Esophagus mucosa (tissue), 1 donor: Measurements from ENCODE around the gene SNX10. TPM values are rescaled to one million over a fixed set of nuclear protein-coding genes. Genes with fewer than 3 reads are reported as not detected.
A peak's percentile ranks its signal among the peaks of the same experiment; 100 is the strongest.

Experiments
- ATAC-seq: fragments of 200-7000 bp; cut with Tn5 transposase; one replicate; pipeline ENCODE4 v1.9.1; 2020
- total RNA-seq: library from RNA; stranded (reverse); gene quantifications from one replicate; pipeline ENCODE4 v1.2.4, GENCODE V29; 2023
- donor health status: DM: yes; HTN: yes; CAD: no.

The SNX10 gene
- total RNA-seq, 1 donor from 2014 or later: 2.1 TPM

DNA sequence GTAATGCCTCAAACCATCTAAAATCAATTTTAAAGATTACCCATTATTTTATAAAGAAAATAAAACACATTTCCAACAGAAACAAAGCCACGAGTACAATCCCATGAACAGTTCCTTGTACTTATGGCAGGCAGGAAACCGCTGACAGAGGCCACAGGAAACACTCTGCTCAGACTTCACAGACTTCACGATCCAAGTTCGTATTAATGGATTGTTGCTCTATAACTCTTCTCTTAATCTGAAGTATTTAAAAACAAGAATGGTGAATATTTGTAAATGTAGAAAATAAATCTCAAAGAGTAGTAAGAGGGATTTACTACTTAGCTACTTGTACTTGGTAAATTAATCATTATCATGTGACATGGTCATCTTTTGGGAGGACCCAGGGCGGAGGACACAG lies 78.3 kb downstream of the SNX10 start:
- no peak for ATAC-seq

DNA sequence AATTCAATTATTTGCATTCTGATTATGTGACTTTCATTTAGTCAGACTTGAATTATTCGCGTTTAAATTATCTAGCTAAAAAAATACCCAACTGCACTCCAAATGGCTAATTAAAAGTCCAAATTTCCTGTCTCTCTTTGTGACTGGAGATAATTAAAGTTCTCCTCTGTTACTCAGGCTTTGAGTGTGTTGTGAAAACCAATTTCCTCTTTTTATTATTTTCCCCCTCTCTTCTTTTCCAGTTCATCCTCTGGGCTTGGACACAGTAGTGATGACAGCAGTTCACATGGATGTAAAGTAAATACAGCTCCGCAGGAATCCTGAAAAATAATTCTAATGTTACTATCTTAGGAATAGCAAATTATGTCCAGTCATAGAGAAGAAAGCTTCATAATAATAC lies 80.6 kb downstream of the SNX10 start:
- no peak for ATAC-seq

DNA sequence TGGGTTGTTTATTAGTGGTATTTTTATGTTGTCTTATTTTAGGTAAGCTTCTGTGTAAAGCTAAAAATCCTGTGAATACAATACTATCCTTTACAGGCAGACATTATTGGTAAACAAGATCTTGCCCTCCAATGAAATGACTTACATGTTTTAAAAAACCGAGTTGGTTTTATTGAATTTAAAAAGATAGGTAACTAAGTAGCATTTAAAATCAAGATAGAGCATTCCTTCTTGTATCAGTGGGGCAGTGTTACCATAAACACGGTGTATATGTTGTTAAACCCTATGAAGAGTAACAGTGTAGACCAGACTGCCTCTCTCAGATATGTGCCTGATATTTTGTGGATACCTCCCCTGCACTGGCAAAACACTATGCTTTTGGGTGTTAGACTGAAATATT lies 81.0 kb downstream of the SNX10 start:
- ATAC-seq: no peak

DNA sequence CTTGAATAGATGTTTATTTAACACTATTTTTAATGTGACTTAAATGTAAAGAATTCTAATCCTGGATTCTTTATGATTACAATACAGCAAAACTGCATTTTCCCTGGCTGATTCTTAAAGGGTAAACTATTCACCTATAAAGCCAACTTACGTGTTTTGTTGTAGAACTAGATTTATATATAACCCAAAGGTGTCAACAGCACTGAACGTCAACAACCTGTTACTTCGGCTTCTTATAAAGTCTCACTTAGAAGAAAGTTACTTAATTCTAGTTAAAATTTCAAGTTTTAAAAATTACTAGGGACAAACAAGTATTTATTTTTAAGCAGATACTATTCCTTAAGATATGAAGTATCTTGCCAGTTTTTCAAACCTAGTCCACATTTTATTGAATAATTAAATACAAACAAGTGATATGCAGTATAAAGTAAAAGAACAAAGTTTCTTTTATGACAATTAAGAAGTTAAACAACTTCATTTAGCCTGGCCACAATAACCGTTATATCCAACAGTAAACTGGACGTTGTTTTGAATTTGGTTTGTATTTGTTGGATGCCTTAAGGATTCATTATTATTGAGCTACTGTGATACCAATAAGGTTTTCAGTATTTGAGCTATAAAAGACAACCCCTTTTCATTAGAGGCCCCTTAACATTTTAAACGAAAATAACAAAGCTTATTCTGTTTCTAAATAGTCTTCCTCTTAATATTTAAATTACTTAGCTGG lies 83.1 kb downstream of the SNX10 start:
- ATAC-seq: no peak

DNA sequence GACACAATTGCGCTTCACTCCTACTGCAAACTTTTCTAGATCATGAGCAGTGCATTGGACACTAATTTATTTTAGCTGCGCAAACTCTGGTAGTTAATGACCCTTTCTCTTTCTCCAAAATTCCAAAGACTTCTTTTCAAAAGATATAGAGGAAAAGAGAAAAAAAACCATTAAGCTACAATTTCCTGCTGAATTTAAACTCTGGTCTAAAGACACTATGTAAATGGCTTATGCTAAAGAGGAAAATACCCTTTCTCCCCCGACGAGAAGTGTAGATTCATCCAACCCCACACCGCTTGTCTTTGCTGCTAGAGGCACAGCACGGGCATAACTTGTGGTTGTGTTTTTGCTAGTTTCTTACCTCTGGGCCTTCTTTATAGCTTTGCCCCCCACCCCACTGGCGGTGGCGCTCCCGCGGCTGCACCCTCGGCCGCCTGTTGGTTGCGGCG lies 84.1 kb downstream of the SNX10 start:
- ATAC-seq: no peak

DNA sequence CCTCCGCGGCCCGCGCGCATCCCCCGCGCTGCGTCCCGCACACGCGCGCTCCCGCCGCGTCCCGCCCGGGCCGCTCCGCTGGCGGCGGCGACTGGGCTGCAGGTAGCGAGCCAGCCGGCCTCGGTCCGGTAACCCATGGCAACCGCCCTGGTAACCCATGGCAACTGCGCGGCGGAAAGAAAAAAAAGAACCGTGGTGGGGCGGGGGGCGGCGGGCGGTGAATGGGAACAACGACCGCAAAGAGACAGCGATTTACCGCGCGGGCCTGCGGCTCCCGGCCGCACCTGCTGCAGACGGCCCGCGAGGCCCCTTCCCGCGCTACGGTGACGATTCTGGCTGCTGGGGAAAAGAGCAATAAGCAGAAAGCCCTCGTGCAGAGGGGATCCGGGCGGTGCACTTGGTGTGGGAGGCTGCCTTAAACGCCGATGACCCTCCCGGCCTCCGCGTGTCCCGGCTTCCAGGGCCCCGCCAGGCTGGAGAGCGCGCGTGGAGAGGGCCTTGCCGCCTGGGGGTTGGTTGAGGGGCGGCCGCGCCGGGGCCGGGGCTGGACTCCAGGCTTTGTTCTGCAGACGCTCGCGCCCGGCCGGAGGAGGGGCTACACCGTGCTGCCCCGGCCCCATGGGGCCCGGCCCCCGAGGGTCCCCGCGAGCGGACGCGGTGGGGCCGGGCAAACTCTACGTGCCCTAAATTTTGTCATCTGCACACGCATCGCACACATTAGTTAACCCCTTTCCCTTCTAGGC lies 84.7 kb downstream of the SNX10 start:
- ATAC-seq: peak; percentile 63

DNA sequence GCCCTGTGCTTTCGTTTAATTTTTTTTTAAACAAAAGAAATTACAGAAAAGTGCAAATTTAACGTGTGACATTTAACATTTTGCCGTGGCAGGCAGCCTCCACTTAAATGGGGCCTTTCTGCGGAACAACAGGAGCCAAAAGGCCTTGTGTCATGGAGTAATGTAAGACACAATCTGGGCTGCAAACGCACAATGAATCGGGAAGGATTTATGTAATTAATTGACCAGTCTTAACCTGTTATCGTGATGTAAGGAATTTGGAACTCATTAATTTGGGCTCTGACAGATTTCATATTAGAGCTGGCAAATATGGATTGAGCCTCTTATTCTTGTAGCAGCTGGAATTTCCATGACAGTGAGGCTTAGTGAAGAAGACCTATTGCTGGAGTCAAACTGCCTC lies 86.4 kb downstream of the SNX10 start:
- no peak for ATAC-seq

DNA sequence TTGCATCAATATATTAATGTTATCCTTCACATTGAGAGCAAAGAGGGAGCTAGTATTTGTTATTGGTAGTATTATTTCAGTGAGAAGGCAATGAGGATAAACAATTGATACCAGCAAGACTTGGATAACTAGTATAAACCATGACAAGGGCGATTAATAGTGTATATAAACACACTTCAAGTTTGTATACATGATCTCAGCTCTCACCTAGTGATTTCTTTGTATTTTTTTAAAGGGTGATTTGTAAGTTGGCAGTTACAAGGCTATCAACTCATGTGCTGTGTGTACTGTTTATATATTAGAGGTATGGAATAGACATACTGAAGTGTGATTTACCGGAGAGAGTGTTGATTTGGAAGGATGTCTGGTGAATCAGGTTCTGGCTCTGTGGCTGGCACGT lies 88.0 kb downstream of the SNX10 start:
- no peak for ATAC-seq

DNA sequence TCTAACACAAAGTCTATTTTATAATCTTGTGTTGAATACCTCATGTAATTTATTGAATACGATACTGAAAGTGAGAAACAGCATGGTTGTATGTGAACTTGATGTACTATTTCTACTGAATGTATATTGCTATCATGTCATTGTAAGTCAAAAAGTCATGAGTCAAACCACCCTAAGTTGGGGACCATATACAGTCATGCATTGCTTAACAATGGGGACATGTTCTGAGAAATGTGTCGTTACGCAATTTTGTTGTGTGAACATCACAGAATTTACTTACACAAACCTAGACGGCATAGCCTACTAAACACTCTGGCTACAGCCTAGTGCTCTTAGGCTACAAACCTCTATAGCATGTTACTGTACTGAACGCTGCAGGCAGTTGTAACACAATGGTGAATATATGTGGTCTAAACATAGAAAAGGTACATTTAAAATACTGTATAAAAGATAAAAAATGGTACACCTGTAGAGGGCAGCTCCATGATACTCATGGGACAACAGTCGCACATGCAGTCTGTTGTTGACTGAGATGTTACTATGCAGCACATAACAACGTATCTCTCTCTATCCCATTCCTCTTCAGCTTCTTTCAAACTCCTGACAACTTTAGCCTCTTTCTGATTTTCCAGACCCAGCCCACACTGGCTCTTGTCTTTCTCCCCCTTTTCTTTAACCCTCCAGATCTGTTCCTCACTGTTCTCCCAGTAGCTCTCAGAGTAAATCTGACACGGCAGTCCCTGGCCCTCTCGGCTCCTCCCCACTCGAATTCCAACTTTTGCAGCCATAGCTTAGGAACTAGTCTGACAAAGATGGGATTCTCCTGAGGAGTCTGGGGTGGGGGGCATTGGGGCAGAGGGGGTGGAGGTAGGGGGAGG lies 90.1 kb downstream of the SNX10 start:
- no peak for ATAC-seq

DNA sequence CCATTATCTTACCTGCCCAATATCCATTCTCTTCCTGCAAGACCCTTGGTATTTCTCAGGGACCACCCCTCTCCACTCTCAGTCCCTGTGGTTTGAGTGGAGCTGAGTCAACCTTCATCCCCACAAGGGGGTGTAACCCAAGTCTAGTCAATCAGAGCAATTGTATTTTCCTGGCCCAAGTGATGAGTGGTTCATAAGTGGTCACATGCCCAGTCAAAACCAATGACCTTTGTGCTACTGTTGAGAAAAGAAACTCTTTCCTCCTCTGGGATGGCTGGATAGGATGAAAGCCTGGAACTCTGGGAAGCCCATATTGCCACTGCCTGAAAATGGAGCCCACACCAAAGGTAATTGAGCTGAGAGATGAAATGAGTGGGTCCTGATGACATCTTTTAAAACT lies 93.6 kb downstream of the SNX10 start:
- ATAC-seq: no peak

DNA sequence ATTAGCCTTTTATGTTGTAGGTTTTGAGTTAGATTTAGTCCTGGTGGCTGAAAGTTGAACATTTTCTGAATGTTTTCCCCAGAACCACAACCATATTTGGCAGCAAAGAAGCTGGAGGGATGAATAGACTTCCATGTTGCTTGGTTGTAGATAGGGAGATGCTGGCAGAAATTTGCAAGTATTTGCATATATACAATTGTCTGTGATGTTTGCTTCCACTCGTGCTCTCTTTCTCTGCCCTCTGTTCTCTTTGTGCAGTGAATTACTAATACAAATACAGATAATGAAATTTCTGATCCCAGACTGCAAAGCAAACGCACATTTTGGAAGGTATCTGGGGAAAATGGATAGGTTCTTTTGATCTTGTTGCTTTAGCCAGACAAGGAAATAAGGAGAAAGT lies 96.1 kb downstream of the SNX10 start:
- ATAC-seq: no peak

DNA sequence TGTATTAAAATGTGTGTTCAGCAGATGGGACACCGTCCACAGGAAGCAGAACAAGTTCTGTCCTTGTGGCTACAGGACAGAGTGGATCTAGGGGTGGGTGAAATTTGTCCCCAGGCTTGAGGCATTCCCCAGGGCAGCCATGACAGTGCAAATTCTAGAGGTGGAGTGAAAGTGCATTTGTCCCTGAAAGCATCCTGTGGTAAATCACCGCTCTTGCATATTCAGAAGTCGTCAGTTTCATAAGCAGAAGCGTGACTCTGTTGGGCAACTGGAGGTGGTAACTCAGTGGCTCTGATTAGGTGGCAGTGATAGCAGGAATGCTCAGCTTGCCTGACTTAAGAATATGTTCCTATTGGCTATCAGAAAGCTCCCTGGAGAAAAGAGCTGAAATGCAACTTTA lies 96.6 kb downstream of the SNX10 start:
- no peak for ATAC-seq

DNA sequence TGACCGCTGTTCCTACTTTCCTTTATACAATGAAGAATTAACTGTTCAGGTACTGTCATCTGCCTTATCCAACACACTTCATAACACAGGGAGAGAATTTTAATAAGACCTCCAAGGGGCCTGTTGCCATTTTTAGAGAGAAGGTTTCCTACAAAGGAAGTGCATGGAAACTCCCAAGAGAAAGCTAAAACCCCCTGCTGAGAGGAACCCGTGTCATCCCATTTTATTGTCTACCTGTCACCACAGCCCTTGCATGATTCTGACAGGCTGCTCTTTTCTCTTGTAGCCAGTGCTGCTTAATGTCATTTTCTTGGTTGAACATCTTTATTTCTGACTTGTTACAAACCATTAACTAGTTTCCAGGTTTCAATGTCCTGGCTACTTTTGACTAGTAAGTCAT lies 98.4 kb downstream of the SNX10 start:
- ATAC-seq: no peak

DNA sequence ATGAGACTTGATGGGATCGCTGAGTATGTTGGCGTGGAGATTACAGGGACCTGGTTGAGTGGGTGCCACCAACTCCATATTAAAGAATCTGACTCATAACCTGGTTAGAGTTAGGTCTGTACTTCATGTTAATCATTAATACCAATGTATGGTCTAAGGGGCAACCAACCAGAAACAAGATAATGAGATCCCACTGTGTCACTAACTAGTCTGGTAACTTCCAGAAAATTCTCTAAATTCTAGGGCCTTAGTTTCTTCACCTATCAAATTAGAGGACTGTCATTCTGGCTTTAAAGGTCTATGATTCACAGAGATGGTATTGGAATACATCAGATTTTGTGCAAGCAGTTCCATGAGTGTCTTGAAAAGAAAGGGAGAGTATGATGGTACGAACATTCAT lies 102.2 kb downstream of the SNX10 start:
- no peak for ATAC-seq

DNA sequence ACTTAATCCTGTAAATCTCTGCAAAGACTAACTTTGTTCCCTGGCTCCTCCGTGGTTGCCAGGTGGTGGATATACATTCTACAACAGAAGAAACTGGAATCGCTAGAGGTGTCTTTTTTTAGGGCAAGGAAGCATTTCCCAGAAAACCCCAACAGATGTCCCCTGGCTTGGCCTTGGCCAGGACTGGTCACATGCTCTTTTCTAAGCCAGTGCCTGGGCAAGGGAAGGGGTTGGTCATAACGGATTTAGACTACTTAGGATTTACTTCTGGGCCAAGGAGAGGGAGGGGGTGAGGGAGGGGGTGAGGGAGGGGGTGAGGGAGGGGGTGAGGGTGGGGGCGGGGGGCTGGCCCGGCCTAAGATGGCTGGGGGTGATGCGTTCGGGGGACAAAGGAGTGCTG lies 105.7 kb downstream of the SNX10 start:
- ATAC-seq: no peak

DNA sequence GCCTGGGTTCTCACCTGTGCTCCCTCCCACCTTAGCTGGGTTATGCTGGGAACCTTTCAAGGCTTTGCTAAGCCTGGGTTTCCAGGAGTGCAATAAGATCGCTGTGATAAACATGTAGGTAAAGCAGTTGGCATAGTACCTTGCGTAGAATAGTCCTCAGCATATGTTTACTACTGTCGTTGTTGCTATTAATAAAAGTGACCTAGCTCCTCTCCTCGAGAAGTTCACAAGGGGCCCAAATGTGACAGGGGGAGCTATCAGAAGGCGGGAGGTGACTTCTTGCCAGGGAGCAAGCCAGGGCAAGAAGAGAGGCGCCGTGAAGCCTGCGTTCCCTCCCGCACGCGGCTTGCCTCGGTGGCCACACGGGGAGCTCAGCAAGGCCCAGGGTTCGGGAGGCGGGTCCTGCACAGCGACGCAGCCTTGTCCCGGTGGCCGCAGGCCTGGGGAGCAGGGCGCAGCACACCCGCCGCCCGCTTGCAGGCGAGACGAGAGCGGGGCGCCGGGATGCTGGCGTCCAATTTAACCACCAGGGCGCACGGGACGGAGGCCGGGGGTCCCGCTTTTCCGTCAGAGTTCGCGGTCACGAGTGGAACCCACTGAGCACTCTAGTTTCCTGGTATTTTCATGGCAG lies 106.2 kb downstream of the SNX10 start:
- ATAC-seq: peak; percentile 58

DNA sequence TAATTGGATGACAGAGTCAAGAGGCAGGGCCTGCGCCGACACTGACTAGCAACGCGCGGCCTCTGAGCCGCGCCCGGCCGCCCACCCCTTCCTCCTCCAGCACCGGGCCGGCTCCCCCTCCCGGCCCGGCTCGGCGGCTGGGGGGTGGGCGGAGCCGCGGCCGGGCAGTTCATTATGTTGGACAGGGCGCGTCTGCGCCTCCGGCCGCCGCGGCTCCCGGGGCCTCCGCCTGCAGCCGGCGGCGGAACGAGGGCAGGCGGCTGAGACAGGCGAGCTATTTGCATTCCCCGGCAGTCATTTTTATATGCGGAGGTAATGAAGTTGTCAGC lies 106.7 kb downstream of the SNX10 start:
- ATAC-seq: peak; percentile 80

DNA sequence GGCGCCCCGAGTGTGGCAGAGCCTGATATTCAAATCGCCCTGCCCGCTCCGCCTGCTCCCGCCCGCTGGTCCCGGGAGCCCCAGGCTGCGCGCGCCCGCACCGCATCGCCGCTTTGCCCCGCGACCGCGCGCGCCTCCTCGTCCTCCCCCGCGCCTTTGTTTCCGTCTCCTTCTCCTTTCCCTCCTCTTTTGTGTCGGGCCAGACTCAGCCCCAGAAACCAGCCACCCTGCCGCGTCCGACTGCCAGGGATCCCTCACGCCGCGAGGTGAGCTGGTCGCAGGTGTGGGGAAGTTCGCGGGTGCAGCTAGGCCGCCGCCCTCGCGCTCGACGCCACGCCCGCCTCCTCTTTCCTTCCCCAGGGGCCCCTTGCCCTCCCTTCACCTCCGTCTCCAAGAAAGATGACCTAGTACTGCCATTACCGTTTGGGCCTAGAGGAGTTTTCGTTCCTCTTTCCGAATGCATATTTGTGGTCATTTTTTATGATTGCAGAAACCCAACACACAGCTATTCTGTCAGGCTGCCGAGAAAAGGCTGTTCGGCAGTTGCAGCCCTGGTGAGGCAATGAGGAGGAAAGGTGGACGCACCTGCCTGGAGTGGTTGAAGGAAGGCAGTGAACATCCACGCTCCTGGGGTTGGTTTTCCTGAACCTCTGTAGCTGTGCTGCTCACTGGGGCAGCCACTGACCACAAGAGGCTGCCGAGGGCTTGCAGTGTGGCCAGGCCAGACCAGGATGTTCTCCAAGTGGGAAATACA lies 107.3 kb downstream of the SNX10 start:
- peak; percentile 74 for ATAC-seq

DNA sequence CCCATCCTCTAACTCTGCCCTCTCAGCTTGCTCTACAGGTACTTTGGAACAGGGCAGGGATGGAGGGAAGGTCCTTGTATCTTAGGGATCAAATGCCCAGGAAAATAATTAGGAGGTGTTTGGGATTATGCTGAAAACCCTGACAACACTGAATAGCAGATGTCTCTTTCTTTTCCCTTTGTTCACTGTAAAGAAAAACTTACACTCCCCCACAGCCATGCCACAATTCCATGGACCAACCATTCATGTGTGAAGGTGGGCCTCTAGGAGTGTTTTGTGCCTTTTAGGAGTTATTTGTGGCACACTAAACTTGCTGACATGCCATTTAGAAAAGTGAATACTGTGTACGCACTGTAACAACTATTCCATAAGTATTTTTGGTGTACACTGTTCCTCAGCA lies 108.1 kb downstream of the SNX10 start:
- ATAC-seq: no peak

DNA sequence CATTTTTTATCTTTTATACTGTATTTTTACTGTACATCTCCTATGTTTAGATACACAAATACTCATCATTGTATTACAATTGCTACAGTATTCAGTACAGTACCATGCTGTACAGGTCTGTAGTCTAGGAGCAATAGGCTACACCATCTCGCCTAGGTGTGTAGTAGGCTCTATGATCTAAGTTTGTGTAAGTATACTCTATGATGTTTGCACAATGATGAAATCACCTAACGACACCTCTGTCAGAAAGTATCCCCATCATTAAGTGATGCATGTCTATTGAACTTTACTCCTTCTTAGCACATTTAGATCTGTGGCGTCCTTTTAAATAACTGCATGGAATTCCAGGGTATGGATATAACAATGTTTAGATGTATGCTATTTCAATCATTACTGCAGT lies 112.0 kb downstream of the SNX10 start:
- ATAC-seq: no peak

DNA sequence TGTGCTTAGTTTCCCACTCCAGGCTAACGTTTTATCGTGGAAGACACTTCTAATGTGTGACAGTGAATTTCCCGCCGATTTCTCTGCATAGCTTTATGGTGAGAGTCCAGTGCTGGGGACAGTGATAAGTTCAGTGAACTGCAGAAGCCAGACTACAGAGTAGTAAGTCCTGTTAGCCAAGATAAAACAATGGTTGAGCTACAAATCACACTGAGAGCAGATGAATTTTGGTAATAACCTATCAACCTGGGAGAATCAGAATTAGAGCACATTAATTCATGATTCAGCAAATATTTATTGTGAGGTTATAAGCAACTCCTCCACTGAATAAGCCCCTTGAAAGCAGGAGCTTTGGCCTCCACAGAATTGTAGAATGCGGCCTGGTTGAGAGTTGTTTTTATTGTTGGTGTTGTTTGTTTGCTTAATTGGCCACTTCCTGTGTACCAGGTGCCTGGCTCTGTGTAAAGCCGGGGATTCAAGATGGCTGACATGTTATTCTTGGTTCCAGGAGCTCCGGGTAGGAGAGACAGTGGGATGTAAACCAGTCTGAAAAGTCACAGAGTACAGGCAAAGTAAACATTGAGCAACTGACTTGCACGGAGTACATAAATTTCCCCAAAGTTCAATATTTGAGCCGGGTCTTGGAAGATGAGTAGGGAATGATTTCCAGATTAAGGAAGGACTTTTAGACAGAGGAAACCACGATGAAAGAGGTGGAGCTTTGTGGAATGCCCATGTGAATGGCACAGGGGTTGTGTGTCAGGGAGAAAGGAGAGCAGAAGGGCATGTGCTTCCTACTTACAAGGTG lies 112.7 kb downstream of the SNX10 start:
- ATAC-seq: no peak
